Measurements from ENCODE around the gene DYNC2I2.

DYNC2I2 gene

DNA sequence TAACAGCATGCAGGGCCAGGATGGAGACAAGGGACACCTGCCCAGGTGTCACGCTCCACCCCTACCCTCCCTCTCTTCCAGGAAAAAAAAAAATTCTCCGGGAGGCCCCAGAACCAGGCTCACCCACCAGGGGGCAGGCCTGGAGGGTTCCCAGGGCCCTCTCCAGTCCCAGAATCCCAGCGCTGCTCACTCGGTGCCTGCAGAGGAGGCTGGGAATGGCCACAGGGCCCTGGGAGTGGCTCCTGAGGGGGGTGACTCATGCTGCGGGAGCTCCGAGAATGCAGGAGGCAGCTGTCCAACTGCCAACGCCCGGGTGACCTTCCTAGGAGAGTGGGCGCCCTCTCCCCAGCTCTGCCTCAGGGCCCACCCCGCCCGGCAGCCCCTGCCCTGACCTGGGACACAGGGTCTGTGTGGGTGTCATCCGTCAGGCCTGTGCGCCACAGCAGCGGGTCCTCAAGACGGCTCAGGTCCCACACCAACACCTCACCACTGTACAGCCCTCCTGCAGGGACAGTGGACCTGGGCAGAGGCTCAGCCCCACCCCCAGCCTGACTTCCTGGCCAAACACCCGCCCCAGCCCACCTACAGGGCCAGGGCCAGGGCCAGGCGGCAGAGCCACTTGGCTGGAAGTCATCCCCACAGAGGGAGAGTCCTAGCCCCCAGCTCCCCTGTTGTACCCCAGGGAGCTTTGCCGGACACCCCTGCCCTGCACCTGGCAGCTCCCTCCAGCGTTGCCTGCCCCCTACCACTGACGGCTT is 21.2 kb downstream of the DYNC2I2 start:
- DNase-seq: no peak

DNA sequence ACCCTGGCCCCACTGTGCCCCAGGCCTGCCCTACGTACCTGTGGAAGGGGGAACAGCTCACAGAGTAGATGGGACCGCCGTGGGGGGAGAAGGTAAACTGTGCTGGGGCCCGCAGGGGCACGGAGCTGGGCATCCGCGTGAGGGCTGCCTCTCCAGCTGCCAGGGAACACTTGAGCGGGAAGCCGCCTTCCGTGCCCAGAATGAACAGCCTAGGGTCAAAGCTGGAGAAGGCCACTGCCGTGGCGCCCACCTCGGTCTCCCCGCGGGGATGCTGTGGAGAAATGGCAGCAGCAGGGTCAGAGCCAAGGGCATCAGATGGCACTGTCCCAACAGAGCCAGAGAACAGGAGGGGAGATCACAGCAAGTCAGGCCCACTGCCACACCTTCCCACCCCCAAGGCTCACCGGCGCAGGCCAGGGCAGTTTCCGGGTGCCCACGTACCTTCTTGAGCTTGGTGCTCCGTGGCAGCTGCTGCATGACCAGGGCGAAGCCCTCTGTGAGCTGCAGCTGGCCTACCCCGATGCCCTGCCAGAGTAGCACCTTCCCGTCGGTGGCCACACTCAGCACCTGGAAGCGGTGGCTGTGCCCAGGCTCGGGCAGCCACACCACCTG is 21.9 kb downstream of the DYNC2I2 start:
- no peak for DNase-seq

DNA sequence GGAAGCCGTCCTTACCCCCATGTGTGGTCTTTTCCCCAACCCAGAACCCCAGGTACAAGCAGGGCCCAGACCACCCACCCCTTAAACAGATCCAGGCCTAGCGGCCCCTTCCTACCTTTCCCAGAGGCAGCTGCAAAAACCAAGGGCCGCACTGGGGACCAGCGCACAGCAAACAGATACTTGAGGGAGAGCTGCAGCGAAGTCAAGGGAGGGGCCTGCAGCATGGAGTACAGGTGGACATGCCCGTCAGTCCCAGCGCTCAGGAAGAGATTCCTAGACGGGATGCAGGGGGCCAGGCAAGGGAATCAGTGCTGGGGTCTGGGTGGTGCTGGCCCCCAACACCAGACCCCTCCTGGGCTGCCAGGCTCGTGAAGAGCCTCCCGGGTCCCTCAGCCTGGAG is 22.5 kb downstream of the DYNC2I2 start:
- no peak for DNase-seq

DNA sequence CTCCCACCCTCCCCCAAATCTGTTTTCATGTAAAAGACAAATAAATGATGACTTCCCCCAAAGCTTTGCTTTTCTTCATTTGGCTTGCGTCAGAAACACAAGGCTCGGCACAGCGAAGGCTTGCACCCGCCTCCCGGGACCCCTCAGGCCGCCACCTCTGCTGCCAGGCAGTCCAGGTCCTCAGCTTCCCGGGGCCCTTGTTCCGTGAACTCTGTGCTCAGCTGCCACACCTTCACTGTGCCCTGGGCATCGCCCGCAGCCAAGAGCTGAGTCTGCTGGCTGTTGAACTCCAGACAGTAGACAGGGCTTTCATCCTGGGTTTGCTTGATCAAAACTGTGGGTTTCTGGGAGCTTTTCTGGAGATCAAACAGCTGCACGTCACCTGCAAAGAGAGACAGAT is 23.0 kb downstream of the DYNC2I2 start:
- no peak for DNase-seq

DNA sequence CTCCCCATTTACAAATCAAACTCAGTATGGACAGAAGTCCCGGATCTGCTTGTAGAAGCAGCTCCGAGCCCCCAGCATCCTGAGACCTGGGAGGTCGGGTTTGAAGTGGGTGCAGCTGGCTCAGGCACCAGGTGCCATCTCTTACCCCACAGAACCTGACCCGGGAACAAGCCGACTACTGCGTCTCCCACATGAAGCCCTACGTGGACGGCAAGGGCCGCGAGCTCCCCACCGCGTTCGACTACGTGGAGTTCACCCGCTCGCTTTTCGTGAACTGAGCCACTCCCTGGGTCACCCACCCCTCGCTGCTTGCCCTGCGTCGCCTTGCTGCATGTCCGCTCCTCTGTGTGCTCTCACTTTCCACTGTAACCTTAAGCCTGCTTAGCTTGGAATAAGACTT is 23.6 kb downstream of the DYNC2I2 start:
- no peak for DNase-seq

DNA sequence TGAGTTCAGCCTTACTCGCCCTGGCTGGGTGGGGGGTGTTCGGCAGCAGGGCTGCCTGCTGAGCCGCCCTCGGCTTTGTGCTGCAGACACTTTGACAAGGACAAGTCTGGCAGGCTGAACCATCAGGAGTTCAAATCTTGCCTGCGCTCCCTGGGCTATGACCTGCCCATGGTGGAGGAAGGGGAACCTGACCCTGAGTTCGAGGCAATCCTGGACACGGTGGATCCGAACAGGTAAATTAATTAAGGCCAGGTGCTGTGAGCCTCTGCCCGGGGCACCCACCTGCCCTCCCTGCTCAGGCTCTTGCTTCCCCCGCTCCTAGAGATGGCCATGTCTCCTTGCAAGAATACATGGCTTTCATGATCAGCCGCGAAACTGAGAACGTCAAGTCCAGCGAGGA is 24.2 kb downstream of the DYNC2I2 start:
- no peak for DNase-seq

DNA sequence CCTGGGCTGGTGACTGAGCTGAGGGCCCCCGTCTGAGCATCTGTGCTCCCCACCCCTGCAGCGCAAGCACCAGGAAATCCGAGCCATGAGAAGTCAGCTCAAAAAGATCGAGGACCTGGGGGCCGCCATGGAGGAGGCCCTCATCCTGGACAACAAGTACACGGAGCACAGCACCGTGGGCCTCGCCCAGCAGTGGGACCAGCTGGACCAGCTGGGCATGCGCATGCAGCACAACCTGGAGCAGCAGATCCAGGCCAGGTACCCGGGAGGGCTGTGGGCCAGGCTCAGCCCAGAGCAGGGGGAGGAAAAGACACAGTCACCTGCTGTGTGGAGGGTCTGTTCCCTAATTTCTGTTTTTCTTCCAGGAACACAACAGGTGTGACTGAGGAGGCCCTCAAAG is 24.6 kb downstream of the DYNC2I2 start:
- DNase-seq: no peak

DNA sequence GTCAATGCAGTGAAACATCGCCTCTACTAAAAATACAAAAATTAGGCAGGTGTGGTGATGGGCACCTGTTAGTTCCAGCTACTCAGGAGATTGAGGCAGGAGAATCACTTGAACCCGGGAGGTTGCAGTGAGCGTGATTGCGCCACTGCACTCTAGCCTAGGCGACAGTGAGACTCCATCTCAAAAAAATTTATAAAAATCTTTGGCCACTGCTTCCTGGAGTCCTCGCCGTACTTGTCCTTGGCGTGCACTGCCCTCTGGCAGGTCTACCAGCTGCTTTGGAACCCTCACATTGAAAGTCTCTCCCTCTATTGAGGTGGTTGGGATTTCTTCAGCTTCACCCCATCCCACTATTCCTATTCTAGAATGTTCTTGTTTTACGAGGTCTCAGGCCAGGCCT is 25.0 kb downstream of the DYNC2I2 start:
- DNase-seq: no peak

DNA sequence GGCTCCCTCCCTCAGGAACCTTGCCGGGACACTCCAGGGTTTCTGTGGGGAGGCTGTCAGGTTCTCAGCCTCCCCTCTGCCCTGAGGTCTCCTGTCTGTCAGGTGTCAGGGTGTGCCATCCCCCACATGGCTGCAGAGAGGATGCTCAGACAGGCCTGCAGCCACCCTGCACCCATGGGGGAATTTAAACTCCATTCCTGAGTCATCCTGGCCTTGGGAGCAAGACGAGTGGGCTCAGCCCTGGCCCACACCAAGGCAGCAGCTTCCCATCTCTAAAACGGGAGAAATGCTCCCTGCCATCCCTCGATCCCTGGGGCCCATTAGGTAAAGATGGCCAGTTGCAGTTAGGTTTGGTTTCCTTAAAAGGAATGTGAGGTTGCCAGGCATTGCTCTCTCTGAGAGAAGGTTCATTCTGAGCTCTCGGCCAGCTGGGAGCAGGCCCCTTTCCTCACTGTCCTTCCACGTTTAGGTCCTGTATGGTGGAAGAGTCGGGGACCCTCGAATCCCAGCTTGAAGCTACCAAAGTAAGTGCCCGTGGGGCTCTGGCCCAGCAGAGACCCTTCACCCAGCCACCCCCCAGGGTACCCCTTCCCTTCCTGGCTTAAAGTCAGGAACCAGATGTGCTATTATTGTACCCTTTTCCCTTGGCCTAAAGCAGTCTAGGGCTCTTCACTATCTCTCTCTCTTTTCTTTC is 26.6 kb downstream of the DYNC2I2 start:
- no peak for DNase-seq

DNA sequence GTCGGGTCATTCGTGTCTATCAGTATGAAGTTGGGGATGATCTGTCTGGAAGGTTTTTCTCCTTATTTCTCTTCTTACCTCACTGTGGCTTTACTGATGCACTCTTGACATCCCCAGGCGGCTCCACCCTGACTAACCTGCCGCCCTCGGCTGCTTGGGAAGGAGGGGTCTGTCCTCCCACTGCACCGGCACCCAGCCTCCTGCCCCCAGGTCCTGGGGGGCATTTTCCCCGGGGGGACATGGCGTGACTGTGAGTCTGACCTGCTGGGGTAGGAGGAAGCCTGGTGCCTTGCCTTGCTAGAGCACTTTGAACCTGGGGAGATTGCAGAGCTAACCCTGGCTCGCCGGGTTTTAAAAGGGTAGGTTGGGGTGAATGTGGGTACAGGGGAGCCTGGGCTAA is 27.5 kb downstream of the DYNC2I2 start:
- DNase-seq: no peak

DNA sequence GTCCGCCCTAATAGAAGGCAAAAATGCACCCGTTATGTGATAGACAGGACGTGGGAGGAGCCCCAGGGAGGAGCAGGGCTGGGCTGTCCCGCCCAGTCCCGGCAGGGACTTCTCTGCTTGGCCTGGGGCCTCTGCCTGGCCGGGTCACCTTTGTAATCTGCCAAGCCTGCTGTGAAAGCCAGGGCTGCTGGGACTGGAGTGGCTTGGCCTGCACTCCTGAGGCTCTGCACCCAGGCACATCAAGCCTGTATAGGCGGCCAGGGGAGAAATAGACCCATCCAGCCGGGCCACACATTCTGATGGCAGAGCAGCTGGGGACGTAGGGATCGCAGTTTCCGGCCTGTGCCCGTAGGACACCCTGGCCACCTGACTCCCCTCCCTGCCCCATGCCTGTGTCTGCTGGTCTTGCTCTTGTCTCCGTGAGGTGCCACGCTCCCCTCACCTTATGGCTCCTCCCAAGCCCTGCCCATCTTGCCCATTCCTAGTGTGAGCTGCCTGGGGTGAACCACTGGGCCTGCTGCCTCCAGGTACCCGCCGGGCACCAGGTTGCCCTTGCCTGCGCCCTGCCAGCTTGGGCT is 28.1 kb downstream of the DYNC2I2 start:
- DNase-seq: no peak

DNA sequence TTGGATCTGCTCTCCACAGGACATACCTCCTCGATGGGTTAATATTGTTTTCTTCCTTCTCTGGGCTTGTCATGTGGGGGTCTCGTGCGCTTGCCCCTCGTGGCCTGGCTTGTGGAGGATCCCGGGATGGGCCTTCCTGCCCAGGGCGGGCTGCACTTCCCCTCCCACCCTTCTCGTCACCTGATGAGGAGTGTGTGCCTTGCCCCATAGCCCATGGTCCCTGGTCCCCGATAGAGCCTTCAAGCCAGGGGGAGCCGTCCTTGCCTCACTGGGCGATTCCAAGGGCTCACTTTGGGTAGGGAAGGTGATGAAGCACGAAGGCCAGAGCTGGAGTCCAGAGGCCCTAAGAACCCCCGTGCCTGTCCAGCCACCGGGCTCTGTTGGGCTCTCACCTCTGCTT is 28.7 kb downstream of the DYNC2I2 start:
- no peak for DNase-seq

DNA sequence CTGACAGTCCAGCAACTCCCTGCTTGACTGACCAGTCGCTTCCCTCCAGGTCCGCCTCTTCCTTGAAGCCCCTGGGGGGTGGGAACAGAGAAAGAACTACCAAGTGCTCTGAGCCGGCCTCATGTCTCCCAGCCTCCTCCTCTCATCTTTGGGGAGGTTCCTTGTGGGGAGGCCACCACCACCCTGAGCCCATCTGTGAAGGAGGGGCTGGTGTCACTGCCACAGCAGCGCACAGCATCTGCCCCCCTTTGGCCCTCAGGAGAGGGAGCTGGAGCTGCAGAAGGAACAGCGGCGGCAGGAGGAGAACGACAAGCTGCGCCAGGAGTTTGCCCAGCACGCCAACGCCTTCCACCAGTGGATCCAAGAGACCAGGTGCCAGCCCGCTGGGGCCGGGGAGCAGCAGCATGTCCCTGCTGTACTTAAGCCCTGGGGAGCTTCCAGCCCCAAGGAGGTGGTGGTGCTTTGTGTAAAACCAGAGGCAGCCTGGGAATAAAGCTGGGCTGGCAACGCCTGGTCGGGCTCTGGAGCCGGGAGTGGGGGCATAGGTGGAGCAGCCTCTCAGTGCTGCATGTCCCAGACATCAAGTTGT is 29.4 kb downstream of the DYNC2I2 start:
- no peak for DNase-seq

DNA sequence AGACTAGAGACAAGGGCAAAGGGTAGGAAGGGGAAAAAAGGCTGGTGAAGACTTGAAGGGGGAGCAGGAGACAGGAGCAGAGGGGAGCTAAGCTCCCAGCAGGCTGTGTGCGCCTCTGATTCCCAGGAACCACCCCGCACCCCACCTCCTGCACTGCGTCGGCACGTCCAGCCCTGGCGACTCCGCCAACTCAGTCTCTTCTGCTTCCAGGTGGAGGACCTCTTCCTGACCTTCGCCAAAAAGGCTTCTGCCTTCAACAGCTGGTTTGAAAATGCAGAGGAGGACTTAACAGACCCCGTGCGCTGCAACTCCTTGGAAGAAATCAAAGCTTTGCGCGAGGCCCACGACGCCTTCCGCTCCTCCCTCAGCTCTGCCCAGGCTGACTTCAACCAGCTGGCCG is 30.5 kb downstream of the DYNC2I2 start:
- DNase-seq: no peak

DNA sequence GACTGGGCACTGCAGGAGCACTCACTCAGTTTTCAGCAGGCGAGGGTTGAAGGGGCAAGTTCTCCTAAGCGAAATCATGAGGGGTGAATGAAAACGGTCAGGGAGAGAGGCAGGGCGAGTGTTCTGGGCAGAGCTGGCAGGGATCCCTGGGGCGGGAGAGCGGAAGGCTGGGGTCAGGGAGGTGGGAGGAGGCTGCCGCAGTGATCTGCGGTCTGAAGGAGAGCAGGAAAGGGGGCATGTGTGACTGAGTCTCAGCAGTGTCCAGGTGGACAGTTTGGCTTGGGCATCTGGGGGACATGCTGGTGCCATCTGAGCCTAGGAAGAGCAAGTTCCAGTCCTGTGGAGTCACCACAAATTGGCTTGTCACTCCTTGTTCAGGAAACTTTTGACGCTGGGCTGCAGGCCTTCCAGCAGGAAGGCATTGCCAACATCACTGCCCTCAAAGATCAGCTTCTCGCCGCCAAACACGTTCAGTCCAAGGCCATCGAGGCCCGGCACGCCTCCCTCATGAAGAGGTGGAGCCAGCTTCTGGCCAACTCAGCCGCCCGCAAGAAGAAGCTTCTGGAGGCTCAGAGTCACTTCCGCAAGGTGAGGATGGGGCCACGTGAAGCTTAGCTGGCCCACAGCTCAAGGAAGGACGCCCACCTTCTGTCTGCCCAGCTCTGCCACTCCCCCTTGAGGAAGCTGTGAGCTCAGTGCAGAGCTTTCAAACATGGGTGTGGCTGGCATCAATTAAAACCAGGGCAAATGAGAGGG is 31.1 kb downstream of the DYNC2I2 start:
- no peak for DNase-seq

DNA sequence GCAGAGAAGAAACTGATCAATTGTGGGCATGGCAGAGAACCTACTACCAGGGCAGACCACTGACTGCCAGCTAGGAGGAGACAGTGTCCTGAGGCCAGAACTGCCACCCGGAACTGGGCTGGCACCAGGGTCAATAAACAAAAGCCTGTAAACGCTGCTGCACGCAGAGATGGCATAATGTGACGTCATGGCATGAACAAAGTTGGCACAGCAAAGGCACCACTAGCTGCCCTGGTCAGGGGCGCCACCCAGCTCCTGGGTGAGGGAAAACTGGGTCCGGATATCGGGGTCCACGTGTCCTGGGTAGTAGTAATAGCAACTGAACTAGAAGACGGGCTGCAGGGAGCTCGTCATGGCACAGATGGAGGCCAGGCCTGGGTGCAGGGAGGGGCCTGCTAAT is 32.1 kb downstream of the DYNC2I2 start:
- no peak for DNase-seq

DNA sequence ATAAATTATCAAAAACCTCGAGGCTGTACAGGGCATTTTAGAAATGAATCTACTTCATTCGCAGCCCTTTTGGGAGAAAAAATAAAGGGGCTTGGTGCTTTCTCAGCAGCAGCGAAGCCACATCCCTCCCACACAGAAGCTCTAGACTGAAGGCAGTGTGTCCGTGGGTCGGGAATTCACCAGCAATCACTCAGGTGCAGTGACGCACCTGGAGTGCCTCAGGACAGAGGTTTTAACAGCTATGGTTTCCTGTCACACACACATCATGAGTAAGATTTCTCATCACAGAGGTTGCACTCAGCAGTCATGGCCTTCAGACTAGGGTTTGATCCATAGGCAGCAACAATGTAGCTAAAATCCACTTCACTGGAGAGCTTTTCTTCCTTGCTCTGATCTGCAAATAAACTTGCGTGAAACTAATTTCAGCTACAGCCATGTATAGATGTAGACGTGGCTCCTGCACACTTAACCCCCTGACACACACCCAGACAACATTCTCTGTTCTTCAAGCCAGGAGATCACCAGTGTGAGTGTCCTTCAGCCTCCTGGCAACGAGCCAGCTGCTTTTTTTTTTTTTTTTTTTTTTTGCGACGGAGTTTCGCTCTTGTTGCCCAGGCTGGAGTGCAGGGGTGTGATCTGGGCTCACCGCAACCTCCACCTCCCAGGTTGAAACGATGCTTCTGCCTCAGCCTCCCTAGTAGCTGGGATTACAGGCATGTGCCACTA is 34.8 kb downstream of the DYNC2I2 start:
- DNase-seq: no peak

DNA sequence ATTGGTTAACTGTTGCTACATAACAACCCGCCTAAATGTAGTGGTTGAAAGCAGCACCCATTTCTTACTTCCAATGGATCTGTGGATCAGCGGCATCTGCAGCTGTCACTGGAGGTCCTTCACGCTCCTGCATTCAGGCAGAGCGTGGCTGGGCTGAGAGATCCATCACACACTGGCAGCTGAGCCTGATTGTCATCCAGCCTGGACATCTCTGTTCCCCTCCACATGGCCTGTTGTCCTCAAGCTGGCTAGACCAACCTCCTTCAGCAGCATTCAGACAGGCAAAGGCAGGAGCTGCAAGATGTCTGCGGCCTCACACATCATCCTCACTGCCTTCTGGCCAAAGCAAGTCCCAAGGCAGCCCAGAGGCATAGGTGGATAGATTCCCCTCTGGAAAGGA is 36.9 kb downstream of the DYNC2I2 start:
- DNase-seq: no peak

DNA sequence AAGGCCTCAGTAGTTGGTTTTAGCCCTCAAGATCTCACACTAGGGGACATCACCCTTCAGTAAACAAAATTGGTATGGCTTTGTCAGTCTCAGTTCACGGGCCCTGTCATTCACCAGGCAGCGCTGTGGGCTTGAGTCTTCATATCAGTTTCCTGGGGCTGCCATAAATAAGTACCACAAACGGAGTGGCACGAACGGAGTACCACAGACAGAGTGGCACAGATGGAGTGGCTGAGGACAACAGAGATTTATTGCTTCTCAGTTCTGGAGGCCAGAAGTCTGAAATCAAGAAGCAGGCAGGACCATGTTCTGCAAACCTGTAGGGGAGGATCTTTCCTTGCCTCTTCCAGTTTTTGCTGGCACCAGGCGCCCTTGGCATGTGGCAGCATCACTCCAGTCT is 37.5 kb downstream of the DYNC2I2 start:
- DNase-seq: no peak

DNA sequence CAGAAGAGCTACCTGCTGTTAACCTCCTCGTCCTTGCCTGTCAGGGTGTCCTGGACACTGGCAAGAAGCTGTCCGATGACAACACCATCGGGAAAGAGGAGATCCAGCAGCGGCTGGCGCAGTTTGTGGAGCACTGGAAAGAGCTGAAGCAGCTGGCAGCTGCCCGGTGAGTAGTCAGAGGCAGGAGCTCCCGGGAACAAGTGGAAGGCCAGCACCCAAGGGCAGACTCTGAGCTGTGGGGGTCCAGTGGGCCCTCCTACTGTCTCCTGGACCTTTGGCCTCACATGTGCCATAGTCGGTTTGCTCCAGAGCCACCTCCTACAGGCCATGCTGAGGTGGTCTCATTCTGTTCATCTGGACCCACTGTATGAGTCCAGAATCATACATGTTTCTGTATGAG is 38.7 kb downstream of the DYNC2I2 start:
- DNase-seq: no peak

DNA sequence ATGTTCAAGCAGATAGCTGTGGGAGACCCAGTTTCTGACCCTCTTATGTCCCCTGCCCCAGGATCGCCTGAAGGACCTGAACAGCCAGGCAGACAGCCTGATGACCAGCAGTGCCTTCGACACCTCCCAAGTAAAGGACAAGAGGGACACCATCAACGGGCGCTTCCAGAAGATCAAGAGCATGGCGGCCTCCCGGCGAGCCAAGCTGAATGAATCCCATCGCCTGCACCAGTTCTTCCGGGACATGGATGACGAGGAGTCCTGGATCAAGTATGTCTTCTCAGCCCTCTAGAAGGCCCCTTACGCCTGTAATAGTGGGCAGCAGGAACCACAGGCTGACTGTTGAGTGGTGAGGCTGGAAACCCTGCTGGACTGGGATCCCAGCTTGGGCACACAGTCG is 41.1 kb downstream of the DYNC2I2 start:
- DNase-seq: no peak

DNA sequence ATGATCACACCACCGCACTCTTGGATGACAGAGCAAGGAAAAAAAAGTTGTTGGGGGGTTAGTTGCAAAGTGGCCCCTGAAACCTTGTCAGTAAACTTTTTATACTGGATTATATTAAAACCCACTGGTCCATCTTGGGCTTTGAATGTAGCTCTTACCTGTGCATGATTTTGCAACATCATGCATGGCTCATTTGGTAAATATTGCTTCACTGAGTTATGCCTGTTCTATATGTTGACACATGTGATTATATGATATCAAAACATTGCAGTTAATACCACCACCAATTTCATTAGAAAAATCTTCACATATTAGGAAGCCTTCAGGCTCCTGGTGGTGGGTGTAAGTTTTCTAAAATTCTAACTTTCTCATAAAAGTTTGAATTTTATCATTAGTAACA is 41.9 kb downstream of the DYNC2I2 start:
- no peak for DNase-seq
